K562 (cell line): ENCODE data around the gene FCGR2B. TPM values are rescaled to one million over a fixed set of nuclear protein-coding genes. Genes with fewer than 3 reads are reported as not detected.

ENCODE experiments used
- ATAC-seq: fragments of 200-7000 bp; cut with Tn5 transposase; 3 replicates; pipeline ENCODE4 v1.9.1; 2020; ENCODE audit warnings: moderate library complexity
- BruUV-seq: library from RNA; stranded (reverse); fragments of 400-500 nt; replicated peaks from 2 replicates; lab custom pipeline; 2021; lab: Mats Ljungman, UMichigan
- CTCF ChIA-PET: fragments of 300-600 bp; formaldehyde crosslinking; extraction: SDS; loops from one replicate; lab custom pipeline; 2021; ENCODE audit warnings: low intra/inter-chr PET ratio; lab: Yijun Ruan, JAX
- POLR2A ChIA-PET: fragments of 300-600, 350-650 bp; sonication (Branson Sonifier 250); formaldehyde crosslinking; extraction: SDS; loops from one replicate; lab custom pipeline; 2021; ENCODE audit warnings: antibody characterized with exemption, inconsistent platforms; lab: Yijun Ruan, JAX
- DNase-seq, 4 experiments: peaks; one replicate each; pipeline versions ENCODE4 v3.0.0 to v3.0.0-alpha.2; 2011 to 2018; ENCODE audit warnings: low spot score in 3 of 4, mixed read lengths in 3 of 4; ENCODE audit errors: extremely low read depth in 1 of 4
- FAIRE-seq: peaks from 2 replicates; lab custom pipeline; 2011; peaks lifted over from hg19 to GRCh38; lab: Jason Lieb, UNC
- H2AFZ ChIP-seq: 2 replicates; pipeline ENCODE4 v1.6.0; 2011; ENCODE audit warnings: low read depth, low read length, control low read depth, inconsistent platforms
- H3K27ac ChIP-seq: fragments of 200-600 bp; 3 replicates; pipeline ENCODE4 v1.8.0; 2011; ENCODE audit warnings: low read depth, mild to moderate bottlenecking, control low read depth, inconsistent platforms, low read length, moderate library complexity, mixed read lengths; ENCODE audit errors: extremely low read depth
- H3K27me3 ChIP-seq, 2 experiments: fragments of 300-600 bp in 1 of 2; 2 replicates in 1 of 2; 3 replicates in 1 of 2; pipeline versions ENCODE4 v1.6.0 to v1.8.0; 2011; ENCODE audit warnings: inconsistent platforms in 2 of 2, low read length in 2 of 2, mild to moderate bottlenecking in 1 of 2, mixed read lengths in 1 of 2, moderate library complexity in 1 of 2; ENCODE audit not compliant: control insufficient read depth in 2 of 2, insufficient read depth in 2 of 2
- H3K36me3 ChIP-seq: fragments of 300-600 bp; 3 replicates; pipeline ENCODE4 v1.8.0; 2011; ENCODE audit warnings: mild to moderate bottlenecking, low read length, inconsistent platforms; ENCODE audit not compliant: control insufficient read depth, insufficient read depth
- H3K4me1 ChIP-seq, 2 experiments: fragments of 200-600 bp in 1 of 2; replicated peaks in 1 of 2; 2 replicates in 1 of 2; 3 replicates in 1 of 2; pipeline versions ENCODE4 v1.5.1 to v1.8.0; 2011; ENCODE audit warnings: inconsistent platforms in 2 of 2, low read length in 2 of 2, mild to moderate bottlenecking in 1 of 2, mixed read lengths in 1 of 2, moderate library complexity in 1 of 2; ENCODE audit not compliant: control insufficient read depth in 2 of 2, insufficient read depth in 2 of 2
- H3K4me2 ChIP-seq: 2 replicates; pipeline ENCODE4 v1.6.1; 2011; ENCODE audit warnings: low read length, control low read depth, inconsistent platforms, mixed read lengths; ENCODE audit not compliant: insufficient read depth
- H3K4me3 ChIP-seq: fragments of 200-600 bp; sonication (generic), shearing (Covaris generic); 2 replicates; pipeline ENCODE4 v1.5.1; 2016; ENCODE audit warnings: control low read depth, inconsistent platforms
- H3K79me2 ChIP-seq: fragments of 200-600 bp; 3 replicates; pipeline ENCODE4 v1.8.0; 2011; ENCODE audit warnings: low read length, inconsistent platforms; ENCODE audit not compliant: control insufficient read depth, insufficient read depth
- H3K9ac ChIP-seq, 2 experiments: 2 replicates each; pipeline versions ENCODE4 v1.6.0 to v1.6.1; 2011; ENCODE audit warnings: low read depth in 2 of 2, low read length in 2 of 2, control low read depth in 1 of 2, inconsistent platforms in 1 of 2, mild to moderate bottlenecking in 1 of 2, mixed read lengths in 1 of 2; ENCODE audit not compliant: insufficient read depth in 1 of 2
- H3K9me1 ChIP-seq: one replicate; pipeline ENCODE4 v1.6.0; 2011; ENCODE audit warnings: inconsistent platforms, mild to moderate bottlenecking, low read length, moderate library complexity; ENCODE audit not compliant: control insufficient read depth, insufficient read depth
- H3K9me3 ChIP-seq: replicated peaks from 2 replicates; pipeline ENCODE4 v1.5.1; 2011; ENCODE audit warnings: low read depth, low read length, inconsistent platforms; ENCODE audit not compliant: control insufficient read depth, insufficient read depth
- H4K20me1 ChIP-seq: replicated peaks from 2 replicates; pipeline ENCODE4 v1.6.1; 2011; ENCODE audit warnings: low read length, inconsistent platforms, mixed read lengths; ENCODE audit not compliant: control insufficient read depth, insufficient read depth
- COPS2 ChIP-seq: fragments of 450-650 bp; conservative IDR thresholded peaks from 2 replicates; pipeline ENCODE4 v1.6.1; 2016; ENCODE audit warnings: mild to moderate bottlenecking, moderate library complexity
- ERF ChIP-seq: fragments of 450-650 bp; formaldehyde crosslinking; IDR thresholded peaks from 2 replicates; pipeline ENCODE4 v1.4.0; 2020; ENCODE audit warnings: mild to moderate bottlenecking, mixed read lengths
- EWSR1 ChIP-seq: fragments of 450-650 bp; IDR thresholded peaks from 2 replicates; pipeline ENCODE4 v1.6.1; 2018; ENCODE audit warnings: borderline replicate concordance, mild to moderate bottlenecking, low read depth, moderate library complexity; ENCODE audit not compliant: partially characterized antibody
- HMG20B ChIP-seq: fragments of 250-450 bp; sonication (Bioruptor Pico); IDR thresholded peaks from 2 replicates; pipeline ENCODE4 v1.5.0; 2021; ENCODE audit warnings: mild to moderate bottlenecking
- KDM5B ChIP-seq: fragments of 200-600 bp; sonication (generic); IDR thresholded peaks from 2 replicates; pipeline ENCODE4 v1.6.1; 2012; ENCODE audit warnings: low read depth, mild to moderate bottlenecking, moderate library complexity, low read length, control low read depth, inconsistent platforms; ENCODE audit not compliant: insufficient replicate concordance
- NCOA4 ChIP-seq: fragments of 450-650 bp; IDR thresholded peaks from 2 replicates; pipeline ENCODE4 v1.6.1; 2018; ENCODE audit warnings: mild to moderate bottlenecking; ENCODE audit not compliant: partially characterized antibody
- POLR2AphosphoS5 ChIP-seq: IDR thresholded peaks from 2 replicates; pipeline ENCODE4 v1.6.1; 2011; ENCODE audit warnings: mild to moderate bottlenecking, low read depth, low read length, moderate library complexity; ENCODE audit not compliant: control insufficient read depth, insufficient read depth
- REST ChIP-seq, 2 experiments: fragments of 450-650 bp; formaldehyde crosslinking in 1 of 2; IDR thresholded peaks; 2 replicates each; pipeline versions ENCODE4 v1.4.0 to v1.6.1; 2014 to 2020; ENCODE audit warnings: mild to moderate bottlenecking in 2 of 2, borderline replicate concordance in 1 of 2, low read depth in 1 of 2
- ZNF274 ChIP-seq: IDR thresholded peaks from 2 replicates; pipeline ENCODE4 v1.6.1; 2011; ENCODE audit warnings: low read depth, mild to moderate bottlenecking, low read length, moderate library complexity, borderline replicate concordance
- ZNF79 ChIP-seq: fragments of 250-450 bp; sonication (Bioruptor Pico); IDR thresholded peaks from 2 replicates; pipeline ENCODE4 v1.4.0; 2020; ENCODE audit warnings: low read depth, mild to moderate bottlenecking, moderate library complexity
- WGBS: fragments of 100-300 bp; shearing (Covaris generic); methylation state at CpG from one replicate; pipeline ENCODE4 v1.1.6; 2016; ENCODE audit warnings: low coverage, mixed read lengths; ENCODE audit not compliant: insufficient coverage; ENCODE audit errors: missing lambda C conversion rate; 5-methylcytosine and 5-hydroxymethylcytosine counted together
- in situ Hi-C: fragments of 300-500 bp; cut with MboI; formaldehyde crosslinking; loops from 4 replicates; pipeline ENCODE4 v1.15.0; 2018; ENCODE audit warnings: inconsistent platforms, mixed read lengths
- intact Hi-C: fragments of 100-400 bp; cut with micrococcal nuclease; formaldehyde crosslinking; loops from 2 replicates; pipeline ENCODE4 v1.14.2; 2022
- polyA plus RNA-seq, 8 experiments: library from polyadenylated mRNA; depleted of rRNA in 4 of 8; stranded (reverse) in 5 of 8; unstranded in 3 of 8; fragments of >200 nt; fragmentation: Nextera tagmentation in 2 of 8; fragmentation: Illumina TruSeq in 1 of 8; extraction: Ambion mirVana in 2 of 8; extraction: Trizol in 1 of 8; gene quantifications; 2 replicates each; pipeline versions ENCODE4 v1.2.1 to v1.2.3, GENCODE V29; 2011 to 2014; ENCODE audit warnings: inconsistent platforms in 1 of 8, missing spikeins in 1 of 8
- total RNA-seq, 7 experiments: library from RNA; depleted of rRNA in 6 of 7; stranded (reverse); fragments of >200 nt in 6 of 7; fragmentation: Illumina TruSeq in 2 of 7; extraction: Trizol in 2 of 7; gene quantifications; 2 replicates each; pipeline versions ENCODE4 v1.2.1 to v1.2.3, GENCODE V29; 2011 to 2021; ENCODE audit warnings: low replicate concordance in 1 of 7

The FCGR2B gene
- total and polyA plus RNA-seq, 9 of the 15 experiments (the other 6 are each of a cell fraction or from before 2014, with no cell fraction given): 1.7 to 8.9 (median 3.9) TPM

DNA sequence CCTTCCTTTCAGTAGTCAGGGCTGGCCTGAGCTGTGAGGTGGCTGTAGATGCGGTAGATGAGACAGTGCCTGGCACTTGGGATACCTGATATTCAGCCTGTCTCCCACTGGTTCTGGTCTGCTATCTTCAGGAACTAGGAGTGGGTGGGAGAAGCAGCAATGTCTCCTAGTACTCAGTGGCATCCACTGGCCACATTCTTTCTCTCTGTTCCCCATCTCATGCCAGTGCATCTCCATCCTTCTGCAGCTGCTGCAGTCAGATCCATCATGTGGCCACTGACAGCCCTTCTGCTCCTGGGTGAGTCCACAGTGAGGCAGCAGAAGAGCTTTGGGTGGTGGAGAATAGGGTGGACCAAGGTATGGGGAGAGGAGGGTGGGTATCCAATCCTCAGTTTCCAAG, 59.5 kb downstream of the FCGR2B start (continued):
- peak; percentile 33 for TF ChIP-seq KDM5B
- TF ChIP-seq, all 486 proteins: peak for 6

- Histone ChIP-seq H3K36me3 (no peaks in the 10 kb centered on the region), H3K4me2 (no peak overlapping the region), H4K20me1 (no peaks in the 10 kb centered on the region), H3K4me3 (no peak overlapping the region), H2AFZ (no peak overlapping the region), H3K79me2 (peaks cover 24% of the 10 kb centered on the region), H3K27me3 (no peaks in the 10 kb centered on the region), H3K9me3 (no peaks in the 10 kb centered on the region), H3K9ac (peak overlapping the region in 1 of 2 experiments; percentile 70; a peak in 1 of 4 replicates), H3K4me1 (peaks cover 43 to 48% of the 10 kb centered on the region in 2 experiments), H3K27ac (peak overlapping the region; percentile 23; the same call in 1 of the 3 replicates), H3K9me1 (no peaks in the 10 kb centered on the region)
- DNase-seq: no peak
- FAIRE-seq: no peak
- intact Hi-C loops (no loop called here), in situ Hi-C loops (no loop called here)
- ChIA-PET CTCF (no interaction called here), POLR2A (interaction anchor here (1.1 to 1.8 kb wide), 2 partner anchors 8 to 14 kb away, joined by 4 to 8 read pairs; no protein-coding TSS in a partner anchor)
- WGBS: 76% methylated on average over 8 of the region's 8 CpGs
- no peak for ATAC-seq
- BruUV-seq: no TSS peak
- TF ChIP-seq EWSR1 (no peak), NCOA4 (no peak), POLR2AphosphoS5 (no peak), ERF (CRISPR knock-in tag) (no peak), KDM5B (peak; percentile 46), HMG20B (no peak), REST (IDR thresholded peaks at IDR 0.05; ENCODE audit: borderline replicate concordance) (peak; percentile 75), REST (CRISPR knock-in tag; IDR thresholded peaks at IDR 0.05; ENCODE audit: low read depth) (no peak), ZNF79 (CRISPR knock-in tag) (no peak), ZNF274 (no peak), COPS2 (no peak)
Observed at GRCh38 chr1:161723459-161724141, 60.7 kb downstream of the FCGR2B start.
